Body of pancreas (tissue), 4 donors: ENCODE measurements around the gene RAD54L.

Experiments used
- CTCF ChIP-seq, 7 experiments: fragments of 450-650 bp in 4 of 7; fragments of 200-600 bp in 3 of 7; sonication (generic) in 3 of 7; IDR thresholded peaks; one replicate each; pipeline ENCODE4 v1.5.1; 2016 to 2019; ENCODE audit warnings: antibody characterized with exemption in 7 of 7
- POLR2A ChIP-seq, 3 donors: fragments of 450-650 bp; IDR thresholded peaks; one replicate each; pipeline ENCODE4 v1.6.1; 2016; ENCODE audit warnings: antibody characterized with exemption in 3 of 3, mild to moderate bottlenecking in 2 of 3

- TF ChIP-seq CTCF (IDR thresholded peaks at IDR 0.05) (no peak), POLR2A (IDR thresholded peaks at IDR 0.05) (no peak)
Measured at GRCh38 chr1:46284058-46284457, 36.5 kb downstream of the RAD54L start.
